Pancreas (tissue), 10 donors: ENCODE measurements around the gene FMOD. TPM values are rescaled to one million over a fixed set of nuclear protein-coding genes. Genes with fewer than 3 reads are reported as not detected.
A peak's percentile ranks its signal among the peaks of the same experiment; 100 is the strongest.

Experiments
- ATAC-seq, 4 donors: fragments of 200-7000 bp; cut with Tn5 transposase; one replicate each; pipeline versions ENCODE4 v1.8.0 to v1.9.1; 2020; ENCODE audit warnings: mild to moderate bottlenecking in 4 of 4, moderate library complexity in 4 of 4
- DNase-seq, 6 donors: peaks; one replicate each; pipeline ENCODE4 v3.0.0-alpha.2; 2020
- FAIRE-seq: peaks from 2 replicates; lab custom pipeline; 2012; peaks lifted over from hg19 to GRCh38; lab: Jason Lieb, UNC
- H3K27ac ChIP-seq, 4 donors: fragments of 200-600 bp; sonication (generic); 1 replicate in 3 of 4; 2 replicates in 1 of 4; pipeline versions ENCODE4 v1.5.0 to v1.8.0; 2020
- H3K27me3 ChIP-seq, 4 donors: fragments of 200-600 bp; one replicate each; pipeline ENCODE4 v1.8.0; 2021
- H3K36me3 ChIP-seq, 3 donors: fragments of 200-600 bp; sonication (generic) in 1 of 3; one replicate each; pipeline versions ENCODE4 v1.5.0 to v1.8.0; 2020 to 2021
- H3K4me1 ChIP-seq, 3 donors: fragments of 200-600 bp; one replicate each; pipeline ENCODE4 v1.8.0; 2021
- H3K4me3 ChIP-seq, 4 donors: fragments of 200-600 bp; sonication (generic) in 2 of 4; one replicate each; pipeline versions ENCODE4 v1.5.0 to v1.8.0; 2020 to 2021
- H3K9me3 ChIP-seq, 4 donors: fragments of 200-600 bp; one replicate each; pipeline ENCODE4 v1.8.0; 2021
- CTCF ChIP-seq, 4 donors: fragments of 200-600 bp; sonication (generic) in 3 of 4; IDR thresholded peaks; one replicate each; pipeline versions ENCODE4 v1.5.0 to v1.8.0; 2021; ENCODE audit warnings: antibody characterized with exemption in 4 of 4
- WGBS, 2 donors: extraction: QIAGEN DNeasy Blood & Tissue Kit; methylation state at CpG; one replicate each; pipeline ENCODE4 v1.1.7; 2013; 5-methylcytosine and 5-hydroxymethylcytosine counted together
- intact Hi-C, 3 donors: fragments of 100-400 bp; cut with DNase I; formaldehyde crosslinking; loops; one replicate each; pipeline versions ENCODE4 v1.11.1 to v1.14.2; 2022
- polyA plus RNA-seq, 2 donors: library from polyadenylated mRNA; stranded (reverse); fragments of 200-250 nt; gene quantifications; one replicate each; pipeline ENCODE4 v1.2.3, GENCODE V29; 2013
- total RNA-seq, 6 donors: library from RNA; stranded (reverse); fragmentation: NEBNext Ultra II Directional in 4 of 6; extraction: Animal tissue kit (Norgen Biotek cat#: 25700) in 4 of 6; gene quantifications; one replicate each; pipeline versions ENCODE4 v1.2.1 to v1.2.4, GENCODE V29; 2021 to 2023
- donor health status: healthy with polysubstance abuse.
- donor health status: DM: no; HTN: no; CAD: no; lungs with moderate emphysema.
- donor health status: DM: no; HTN: no; CAD: no.
- donor health status: control.
- donor health status: control.
- donor health status: Bipolar disorder and iron deficiency.
- donor health status: DM: yes; HTN: yes; CAD: no.
- donor health status: DM: no; HTN: no; CAD: no.
- donor health status: DM: no; HTN: no; CAD: no.
- donor health status: DM: yes; HTN: yes; CAD: no.

FMOD gene
- total and polyA plus RNA-seq, 8 donors, result 3.8 to 14.6 (median 8.3) TPM

- no peak for TF ChIP-seq CTCF (IDR thresholded peaks at IDR 0.05)
- H3K4me1 ChIP-seq, result no peaks in the 10 kb centered on the region
- FAIRE-seq, result no peak
- no peak overlapping the region for H3K4me3 ChIP-seq
- no peaks in the 10 kb centered on the region for H3K9me3 ChIP-seq
- no peaks in the 10 kb centered on the region for H3K27me3 ChIP-seq
- intact Hi-C loops, result no loop called here
- H3K27ac ChIP-seq, result no peak overlapping the region
- no peak for DNase-seq
- no peak for ATAC-seq
- WGBS, 2 donors, result 25 to 83% methylated on average over 1 of the region's 1 CpG
- H3K36me3 ChIP-seq, result no peaks in the 10 kb centered on the region
Observed at GRCh38 chr1:203382026-203382425, 31.1 kb upstream of the FMOD start.

- ATAC-seq, result peak in 2 of 4 donors; percentile 16 to 50
- 84 to 90% methylated on average over 2 of the region's 2 CpGs for WGBS, 2 donors
- Histone ChIP-seq H3K27ac (no peak overlapping the region), H3K9me3 (no peaks in the 10 kb centered on the region), H3K27me3 (no peaks in the 10 kb centered on the region), H3K4me1 (no peaks in the 10 kb centered on the region), H3K4me3 (no peak overlapping the region), H3K36me3 (no peaks in the 10 kb centered on the region)
- FAIRE-seq, result no peak
- no peak for TF ChIP-seq CTCF (IDR thresholded peaks at IDR 0.05)
- intact Hi-C loops, result no loop called here
- DNase-seq, result no peak
Observed at GRCh38 chr1:203381151-203381751, 30.3 kb upstream of the FMOD start.

GRCh38 chr1:203380420-203381150, 29.7 kb upstream of the FMOD start:
- FAIRE-seq (no peak), ATAC-seq (no peak), DNase-seq (no peak)
- no peak overlapping the region for H3K27ac ChIP-seq
- H3K9me3 ChIP-seq, result no peaks in the 10 kb centered on the region
- intact Hi-C loops, result no loop called here
- TF ChIP-seq CTCF (IDR thresholded peaks at IDR 0.05), result no peak
- no peaks in the 10 kb centered on the region for H3K27me3 ChIP-seq
- no peaks in the 10 kb centered on the region for H3K36me3 ChIP-seq
- no peak overlapping the region for H3K4me3 ChIP-seq
- WGBS, 2 donors, result 65 to 74% methylated on average over 4 of the region's 4 CpGs
- no peaks in the 10 kb centered on the region for H3K4me1 ChIP-seq

- intact Hi-C loops, result no loop called here
- Histone ChIP-seq H3K36me3 (no peaks in the 10 kb centered on the region), H3K27me3 (no peaks in the 10 kb centered on the region), H3K9me3 (no peaks in the 10 kb centered on the region), H3K4me1 (no peaks in the 10 kb centered on the region), H3K4me3 (no peak overlapping the region), H3K27ac (no peak overlapping the region)
- FAIRE-seq (no peak), DNase-seq (no peak), ATAC-seq (no peak)
- WGBS, 2 donors, result 58 to 64% methylated on average over 1 of the region's 1 CpG
- TF ChIP-seq CTCF (IDR thresholded peaks at IDR 0.05), result no peak
Observed at GRCh38 chr1:203379825-203380224, 28.9 kb upstream of the FMOD start.
